K562 (cell line): ENCODE data around the gene RAD50. TPM values are rescaled to one million over a fixed set of nuclear protein-coding genes. Genes with fewer than 3 reads are reported as not detected.

Source experiments
- EWSR1 ChIP-seq: fragments of 450-650 bp; IDR thresholded peaks from 2 replicates; pipeline ENCODE4 v1.6.1; 2018; ENCODE audit warnings: borderline replicate concordance, mild to moderate bottlenecking, low read depth, moderate library complexity; ENCODE audit not compliant: partially characterized antibody
- KLF6 ChIP-seq: fragments of 250-450 bp; sonication (Bioruptor Pico); IDR thresholded peaks from 2 replicates; pipeline ENCODE4 v1.4.0; 2020; ENCODE audit warnings: mild to moderate bottlenecking, moderate library complexity, borderline replicate concordance
- NCOA4 ChIP-seq: fragments of 450-650 bp; IDR thresholded peaks from 2 replicates; pipeline ENCODE4 v1.6.1; 2018; ENCODE audit warnings: mild to moderate bottlenecking; ENCODE audit not compliant: partially characterized antibody
- NONO ChIP-seq, 2 experiments: fragments of 200-400 bp in 1 of 2; fragments of 450-650 bp in 1 of 2; formaldehyde crosslinking in 1 of 2; IDR thresholded peaks; 2 replicates each; pipeline ENCODE4 v1.6.1; 2017; ENCODE audit warnings: low read depth in 2 of 2, mild to moderate bottlenecking in 2 of 2, moderate library complexity in 2 of 2, low read length in 1 of 2
- PTRF ChIP-seq: fragments of 450-650 bp; IDR thresholded peaks from 2 replicates; pipeline ENCODE4 v1.6.1; 2016; ENCODE audit warnings: mild to moderate bottlenecking, missing genetic modification characterization, missing compliant biosample characterization
- RAD21 ChIP-seq, 2 experiments: fragments of 250-450 bp in 1 of 2; fragments of 450-650 bp in 1 of 2; sonication (Bioruptor Pico) in 1 of 2; formaldehyde crosslinking in 1 of 2; IDR thresholded peaks in 1 of 2; conservative IDR thresholded peaks in 1 of 2; 2 replicates each; pipeline versions ENCODE4 v1.4.0 to v1.8.0; 2020 to 2022; ENCODE audit warnings: mild to moderate bottlenecking in 2 of 2, moderate library complexity in 1 of 2
- RBM14 ChIP-seq: fragments of 200-400 bp; formaldehyde crosslinking; IDR thresholded peaks from 2 replicates; pipeline ENCODE4 v1.6.1; 2018; ENCODE audit warnings: low read depth, mild to moderate bottlenecking, low read length, moderate library complexity, borderline replicate concordance; ENCODE audit not compliant: insufficient read depth
- RBM22 ChIP-seq: fragments of 200-400 bp; formaldehyde crosslinking; IDR thresholded peaks from 2 replicates; pipeline ENCODE4 v1.6.1; 2018; ENCODE audit warnings: low read length, low read depth; ENCODE audit not compliant: poor library complexity, severe bottlenecking
- TAF1 ChIP-seq: IDR thresholded peaks from 2 replicates; pipeline ENCODE4 v1.6.1; 2011; ENCODE audit warnings: mild to moderate bottlenecking, low read length, moderate library complexity; ENCODE audit not compliant: insufficient read depth, control insufficient read depth, severe bottlenecking; ENCODE audit errors: extremely low read depth
- ZNF12 ChIP-seq: sonication (generic); formaldehyde crosslinking; IDR thresholded peaks from 2 replicates; pipeline ENCODE4 v1.4.0; 2020; ENCODE audit warnings: mild to moderate bottlenecking, missing genetic modification reagents
- ZNF239 ChIP-seq: fragments of 250-450 bp; sonication (Bioruptor Pico); IDR thresholded peaks from 2 replicates; pipeline ENCODE4 v1.4.0; 2020; ENCODE audit warnings: mild to moderate bottlenecking
- polyA plus RNA-seq, 8 experiments: library from polyadenylated mRNA; depleted of rRNA in 4 of 8; stranded (reverse) in 5 of 8; unstranded in 3 of 8; fragments of >200 nt; fragmentation: Nextera tagmentation in 2 of 8; fragmentation: Illumina TruSeq in 1 of 8; extraction: Ambion mirVana in 2 of 8; extraction: Trizol in 1 of 8; gene quantifications; 2 replicates each; pipeline versions ENCODE4 v1.2.1 to v1.2.3, GENCODE V29; 2011 to 2014; ENCODE audit warnings: inconsistent platforms in 1 of 8, missing spikeins in 1 of 8
- total RNA-seq, 7 experiments: library from RNA; depleted of rRNA in 6 of 7; stranded (reverse); fragments of >200 nt in 6 of 7; fragmentation: Illumina TruSeq in 2 of 7; extraction: Trizol in 2 of 7; gene quantifications; 2 replicates each; pipeline versions ENCODE4 v1.2.1 to v1.2.3, GENCODE V29; 2011 to 2021; ENCODE audit warnings: low replicate concordance in 1 of 7
- TF ChIP-seq, protein P1 (sequence below): fragments of 450-650 bp; formaldehyde crosslinking; IDR thresholded peaks from 2 replicates; pipeline ENCODE4 v1.4.0; 2020; ENCODE audit warnings: mild to moderate bottlenecking, mixed read lengths
- TF ChIP-seq, protein P2 (sequence below): sonication (generic); formaldehyde crosslinking; IDR thresholded peaks from 2 replicates; pipeline ENCODE4 v1.8.1; 2023; ENCODE audit warnings: mild to moderate bottlenecking, missing genetic modification reagents
- TF ChIP-seq, protein P3 (sequence below): fragments of 250-450 bp; sonication (Bioruptor Pico); IDR thresholded peaks from 2 replicates; pipeline ENCODE4 v1.9.0; 2021; ENCODE audit warnings: mild to moderate bottlenecking
- TF ChIP-seq, protein P4 (sequence below): sonication (generic); formaldehyde crosslinking; IDR thresholded peaks from 2 replicates; pipeline ENCODE4 v1.8.0; 2022; ENCODE audit warnings: mild to moderate bottlenecking, missing genetic modification reagents
- TF ChIP-seq, protein P5 (sequence below): fragments of 450-650 bp; formaldehyde crosslinking; IDR thresholded peaks from 2 replicates; pipeline ENCODE4 v1.4.0; 2022; ENCODE audit warnings: missing genetic modification characterization

RAD50 gene
- total and polyA plus RNA-seq, 9 of the 15 experiments (the other 6 are each of a cell fraction or from before 2014, with no cell fraction given) = 15.3 to 74.2 (median 44.1) TPM

DNA sequence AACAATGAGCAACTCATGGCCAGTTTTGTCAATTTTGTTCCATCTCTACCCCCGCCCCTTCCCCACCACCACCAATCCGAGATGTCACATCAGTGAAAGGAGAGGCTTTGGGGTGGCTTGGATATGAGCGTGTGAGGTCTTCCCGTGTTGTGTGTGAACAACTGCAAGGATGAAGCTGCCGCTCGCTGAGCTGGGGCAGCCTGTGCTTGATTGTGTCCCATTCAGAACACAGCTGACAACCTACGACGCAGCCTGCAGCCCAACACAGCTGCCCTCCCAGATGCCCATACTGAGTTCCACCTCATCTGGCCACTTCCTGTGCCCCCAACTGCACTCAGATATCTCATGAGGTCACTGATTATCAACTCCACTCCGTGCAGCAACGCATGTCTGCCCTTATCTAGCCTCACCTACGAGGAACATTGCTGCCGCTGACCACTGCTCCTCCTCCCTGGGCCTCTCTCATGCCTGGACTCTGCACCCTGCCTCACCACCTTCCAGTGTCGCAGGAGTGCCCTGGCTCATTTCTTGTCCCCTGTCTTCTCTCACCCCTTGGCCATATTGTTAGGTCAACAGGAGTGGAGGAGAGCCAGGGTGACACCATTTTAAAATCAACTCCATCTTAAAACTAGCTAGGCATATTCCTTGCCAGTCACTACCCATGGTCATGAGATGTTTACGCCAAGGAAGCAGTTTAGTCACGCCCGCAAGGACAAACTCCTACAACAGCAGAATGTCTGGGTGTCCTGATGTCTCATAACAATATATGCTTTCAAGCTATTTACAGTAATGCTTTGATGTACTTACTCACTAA lies 109.7 kb downstream of the RAD50 start (continued):
- TF ChIP-seq KLF6 (CRISPR knock-in tag) (peak; percentile 97), RBM14 (no peak), ZNF12 (CRISPR knock-in tag) (no peak), PTRF (tag) (peak; percentile 97), RBM22 (no peak), TAF1 (peak; percentile 19), NCOA4 (no peak), ZNF239 (peak; percentile 87), NONO (IDR thresholded peaks at IDR 0.05; ENCODE audit: low read depth in 2 of 2, low read length in 1 of 2) (no peak), EWSR1 (no peak), RAD21 (CRISPR knock-in tag; conservative IDR thresholded peaks at IDR 0.05 in 1 of 2, IDR thresholded peaks at IDR 0.05 in 1 of 2) (no peak; a peak in 1 of 4 replicates)
- TF ChIP-seq, protein P1, sequence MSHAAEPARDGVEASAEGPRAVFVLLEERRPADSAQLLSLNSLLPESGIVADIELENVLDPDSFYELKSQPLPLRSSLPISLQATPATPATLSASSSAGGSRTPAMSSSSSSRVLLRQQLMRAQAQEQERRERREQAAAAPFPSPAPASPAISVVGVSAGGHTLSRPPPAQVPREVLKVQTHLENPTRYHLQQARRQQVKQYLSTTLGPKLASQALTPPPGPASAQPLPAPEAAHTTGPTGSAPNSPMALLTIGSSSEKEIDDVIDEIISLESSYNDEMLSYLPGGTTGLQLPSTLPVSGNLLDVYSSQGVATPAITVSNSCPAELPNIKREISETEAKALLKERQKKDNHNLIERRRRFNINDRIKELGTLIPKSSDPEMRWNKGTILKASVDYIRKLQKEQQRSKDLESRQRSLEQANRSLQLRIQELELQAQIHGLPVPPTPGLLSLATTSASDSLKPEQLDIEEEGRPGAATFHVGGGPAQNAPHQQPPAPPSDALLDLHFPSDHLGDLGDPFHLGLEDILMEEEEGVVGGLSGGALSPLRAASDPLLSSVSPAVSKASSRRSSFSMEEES (CRISPR knock-in tag) = peak; percentile 71
- TF ChIP-seq, protein P2, sequence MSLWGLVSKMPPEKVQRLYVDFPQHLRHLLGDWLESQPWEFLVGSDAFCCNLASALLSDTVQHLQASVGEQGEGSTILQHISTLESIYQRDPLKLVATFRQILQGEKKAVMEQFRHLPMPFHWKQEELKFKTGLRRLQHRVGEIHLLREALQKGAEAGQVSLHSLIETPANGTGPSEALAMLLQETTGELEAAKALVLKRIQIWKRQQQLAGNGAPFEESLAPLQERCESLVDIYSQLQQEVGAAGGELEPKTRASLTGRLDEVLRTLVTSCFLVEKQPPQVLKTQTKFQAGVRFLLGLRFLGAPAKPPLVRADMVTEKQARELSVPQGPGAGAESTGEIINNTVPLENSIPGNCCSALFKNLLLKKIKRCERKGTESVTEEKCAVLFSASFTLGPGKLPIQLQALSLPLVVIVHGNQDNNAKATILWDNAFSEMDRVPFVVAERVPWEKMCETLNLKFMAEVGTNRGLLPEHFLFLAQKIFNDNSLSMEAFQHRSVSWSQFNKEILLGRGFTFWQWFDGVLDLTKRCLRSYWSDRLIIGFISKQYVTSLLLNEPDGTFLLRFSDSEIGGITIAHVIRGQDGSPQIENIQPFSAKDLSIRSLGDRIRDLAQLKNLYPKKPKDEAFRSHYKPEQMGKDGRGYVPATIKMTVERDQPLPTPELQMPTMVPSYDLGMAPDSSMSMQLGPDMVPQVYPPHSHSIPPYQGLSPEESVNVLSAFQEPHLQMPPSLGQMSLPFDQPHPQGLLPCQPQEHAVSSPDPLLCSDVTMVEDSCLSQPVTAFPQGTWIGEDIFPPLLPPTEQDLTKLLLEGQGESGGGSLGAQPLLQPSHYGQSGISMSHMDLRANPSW (CRISPR knock-in tag) = no peak
- TF ChIP-seq, protein P3, sequence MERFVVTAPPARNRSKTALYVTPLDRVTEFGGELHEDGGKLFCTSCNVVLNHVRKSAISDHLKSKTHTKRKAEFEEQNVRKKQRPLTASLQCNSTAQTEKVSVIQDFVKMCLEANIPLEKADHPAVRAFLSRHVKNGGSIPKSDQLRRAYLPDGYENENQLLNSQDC (CRISPR knock-in tag) = no peak
- TF ChIP-seq, protein P4, sequence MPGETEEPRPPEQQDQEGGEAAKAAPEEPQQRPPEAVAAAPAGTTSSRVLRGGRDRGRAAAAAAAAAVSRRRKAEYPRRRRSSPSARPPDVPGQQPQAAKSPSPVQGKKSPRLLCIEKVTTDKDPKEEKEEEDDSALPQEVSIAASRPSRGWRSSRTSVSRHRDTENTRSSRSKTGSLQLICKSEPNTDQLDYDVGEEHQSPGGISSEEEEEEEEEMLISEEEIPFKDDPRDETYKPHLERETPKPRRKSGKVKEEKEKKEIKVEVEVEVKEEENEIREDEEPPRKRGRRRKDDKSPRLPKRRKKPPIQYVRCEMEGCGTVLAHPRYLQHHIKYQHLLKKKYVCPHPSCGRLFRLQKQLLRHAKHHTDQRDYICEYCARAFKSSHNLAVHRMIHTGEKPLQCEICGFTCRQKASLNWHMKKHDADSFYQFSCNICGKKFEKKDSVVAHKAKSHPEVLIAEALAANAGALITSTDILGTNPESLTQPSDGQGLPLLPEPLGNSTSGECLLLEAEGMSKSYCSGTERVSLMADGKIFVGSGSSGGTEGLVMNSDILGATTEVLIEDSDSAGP (CRISPR knock-in tag) = no peak
- TF ChIP-seq, protein P5, sequence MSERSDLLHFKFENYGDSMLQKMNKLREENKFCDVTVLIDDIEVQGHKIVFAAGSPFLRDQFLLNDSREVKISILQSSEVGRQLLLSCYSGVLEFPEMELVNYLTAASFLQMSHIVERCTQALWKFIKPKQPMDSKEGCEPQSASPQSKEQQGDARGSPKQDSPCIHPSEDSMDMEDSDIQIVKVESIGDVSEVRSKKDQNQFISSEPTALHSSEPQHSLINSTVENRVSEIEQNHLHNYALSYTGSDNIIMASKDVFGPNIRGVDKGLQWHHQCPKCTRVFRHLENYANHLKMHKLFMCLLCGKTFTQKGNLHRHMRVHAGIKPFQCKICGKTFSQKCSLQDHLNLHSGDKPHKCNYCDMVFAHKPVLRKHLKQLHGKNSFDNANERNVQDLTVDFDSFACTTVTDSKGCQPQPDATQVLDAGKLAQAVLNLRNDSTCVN (CRISPR knock-in tag) = peak; percentile 84; the same call in 1 of the 2 replicates
